ENCODE data around the gene AGPAT3.

Gene AGPAT3

DNA sequence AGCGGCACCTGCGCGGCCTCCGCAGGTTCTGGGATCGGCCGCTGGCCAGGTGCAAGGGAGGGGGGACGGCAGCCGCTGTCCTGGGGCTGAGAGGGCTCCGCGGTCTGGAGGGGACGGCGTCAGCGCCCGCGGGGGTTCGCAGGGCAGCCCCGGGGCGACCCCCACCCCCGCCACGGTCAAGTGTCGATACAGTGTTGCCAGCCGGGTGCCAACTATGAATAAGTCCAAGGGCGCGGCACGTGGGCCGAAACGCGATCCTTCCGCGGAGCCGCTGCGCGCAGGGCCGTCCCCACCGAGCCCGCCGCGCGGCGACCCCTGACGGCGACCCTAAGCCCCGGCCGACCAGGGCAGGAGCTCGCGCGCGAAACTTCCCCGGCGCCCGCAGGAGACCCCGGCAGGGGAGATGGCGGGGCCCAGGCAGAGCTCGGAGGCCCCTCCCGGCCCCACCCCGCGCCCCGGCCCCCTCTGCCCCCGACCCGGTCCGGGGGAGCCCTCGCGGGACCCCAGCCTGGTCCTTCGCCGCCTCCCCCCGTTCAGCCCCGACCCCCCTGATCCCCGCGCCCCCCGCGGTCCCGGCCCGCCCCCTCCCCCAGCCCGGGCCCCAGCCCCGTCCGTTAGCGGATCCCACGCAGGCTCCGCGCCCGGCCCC is 586 bp upstream of the AGPAT3 start:
- no peak for DNase-seq (ENCODE audit: low read depth)

DNA sequence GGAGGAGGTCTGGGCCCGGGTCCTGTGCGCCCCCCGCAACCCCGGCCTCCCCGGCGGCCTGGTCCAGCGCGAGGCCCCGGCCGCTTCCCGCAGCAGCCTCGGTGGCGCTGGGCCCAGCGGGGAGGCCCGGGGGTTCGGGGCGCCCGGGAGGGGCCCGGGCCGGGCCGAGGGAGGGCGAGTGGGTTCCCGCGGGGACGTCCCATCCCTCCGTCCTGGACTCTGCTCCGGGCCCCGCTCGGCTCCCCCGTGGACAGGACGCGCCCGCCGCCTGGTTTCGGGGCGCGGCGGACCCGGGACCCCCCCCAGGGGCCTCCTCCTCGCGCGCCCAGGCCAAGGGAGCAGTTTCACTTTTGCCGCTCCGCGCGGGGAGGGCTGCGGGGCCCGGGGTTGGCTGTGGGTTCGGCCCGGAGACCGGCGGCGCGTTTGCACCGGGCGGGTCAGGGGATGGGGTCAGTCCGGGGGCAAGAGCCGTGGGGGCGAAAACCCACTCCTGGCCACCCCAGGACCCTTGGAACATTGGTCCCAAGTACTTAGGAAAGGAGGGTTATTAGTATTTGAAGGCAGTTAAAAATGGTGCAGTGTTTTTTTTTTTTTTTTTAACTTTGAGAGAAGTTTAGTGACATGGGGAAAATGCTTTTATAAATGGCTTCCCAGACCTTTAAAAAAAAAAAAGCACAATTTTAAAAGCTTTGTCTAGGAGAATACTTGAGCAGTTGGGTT is 677 bp downstream of the AGPAT3 start:
- DNase-seq (ENCODE audit: low read depth) = no peak

DNA sequence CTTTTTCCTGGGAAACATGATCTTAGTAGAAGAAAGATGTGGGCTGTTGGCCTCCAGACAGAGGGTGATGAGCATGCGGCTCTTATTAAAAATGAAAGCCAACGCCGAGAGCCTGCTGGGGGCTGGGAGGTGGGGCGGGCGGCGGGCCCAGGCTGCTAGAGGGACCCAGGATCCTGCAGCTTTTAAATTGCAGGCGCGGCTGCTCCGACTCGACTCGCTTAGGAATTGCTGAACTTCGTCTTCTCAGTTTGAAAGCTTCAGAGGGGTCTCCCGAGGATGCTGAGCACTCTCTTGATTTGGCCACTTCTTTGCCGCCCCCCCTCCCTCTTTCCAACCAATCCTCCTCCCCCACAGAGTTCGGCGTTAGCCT is 1.2 kb downstream of the AGPAT3 start:
- peak; percentile 43 for DNase-seq (ENCODE audit: low read depth)

DNA sequence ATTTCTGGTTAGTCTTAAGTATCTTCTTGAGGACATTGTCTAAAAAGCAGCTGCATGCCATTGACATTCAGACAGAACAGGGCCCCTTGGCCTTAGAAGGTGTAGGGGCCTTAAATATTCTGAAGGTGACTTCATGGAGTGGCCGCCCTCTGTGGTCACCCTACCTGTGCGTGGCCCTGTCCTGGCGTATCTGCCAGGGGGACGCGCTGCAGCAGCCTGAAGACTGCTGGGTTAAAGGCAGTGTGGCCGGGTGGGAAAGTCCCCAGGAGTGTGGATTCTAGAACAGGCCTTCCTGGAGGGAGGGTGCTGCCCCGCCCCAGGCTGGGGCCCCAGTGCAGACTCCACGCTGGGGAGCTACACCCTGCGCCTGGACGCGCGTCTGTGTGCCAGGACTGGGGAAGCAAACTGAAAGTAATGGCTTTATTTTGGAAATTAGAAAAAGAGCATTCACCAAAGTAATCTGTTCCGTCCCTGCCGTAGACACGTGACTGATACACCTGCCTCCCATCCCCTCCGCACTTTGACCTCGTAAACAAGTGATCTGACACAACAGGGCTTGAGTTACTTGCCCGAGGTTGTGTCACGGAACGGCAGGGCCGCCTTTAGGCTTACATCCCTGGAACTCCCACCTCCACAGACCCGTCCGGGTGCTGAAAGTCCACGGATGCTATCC is 1.8 kb downstream of the AGPAT3 start:
- DNase-seq (ENCODE audit: low read depth) = peak; percentile 37

DNA sequence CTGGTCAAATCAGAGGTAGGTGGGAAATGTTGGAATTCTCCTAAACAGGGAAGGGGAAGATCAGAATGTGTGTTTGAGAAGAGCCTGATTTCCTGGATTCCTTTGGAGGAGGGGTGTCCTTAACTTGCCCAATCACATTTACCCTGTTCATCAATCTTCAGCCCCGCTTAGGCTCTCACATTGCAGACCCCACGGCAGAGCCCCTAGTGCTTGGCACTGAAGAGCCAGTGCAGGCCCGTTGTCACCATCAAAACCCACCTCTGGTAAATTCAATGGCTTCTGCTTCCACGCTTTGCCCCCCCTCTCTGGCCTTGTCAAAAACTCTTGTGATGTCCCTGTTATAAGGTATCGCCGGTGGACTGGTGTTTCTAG is 2.3 kb downstream of the AGPAT3 start:
- no peak for DNase-seq (ENCODE audit: low read depth)

DNA sequence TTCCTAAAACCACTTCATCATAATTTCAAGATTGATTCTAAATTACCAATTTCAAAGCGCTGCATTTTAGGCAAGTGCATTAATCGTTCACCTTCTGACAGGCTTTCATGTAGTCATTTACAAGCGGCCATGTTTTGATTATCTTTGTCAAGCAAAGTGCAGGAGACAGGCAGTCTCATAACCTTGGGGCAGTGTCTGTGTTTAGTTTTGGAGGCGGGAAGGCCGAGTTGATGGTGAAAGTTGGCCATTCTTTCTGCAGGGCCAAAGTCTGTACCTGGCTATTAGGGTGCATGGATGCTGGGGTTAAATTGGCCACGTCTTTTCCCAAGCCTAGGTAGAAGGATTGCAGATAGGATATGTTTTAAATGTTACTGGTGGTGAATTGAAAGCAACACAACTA is 2.9 kb downstream of the AGPAT3 start:
- no peak for DNase-seq (ENCODE audit: low read depth)

DNA sequence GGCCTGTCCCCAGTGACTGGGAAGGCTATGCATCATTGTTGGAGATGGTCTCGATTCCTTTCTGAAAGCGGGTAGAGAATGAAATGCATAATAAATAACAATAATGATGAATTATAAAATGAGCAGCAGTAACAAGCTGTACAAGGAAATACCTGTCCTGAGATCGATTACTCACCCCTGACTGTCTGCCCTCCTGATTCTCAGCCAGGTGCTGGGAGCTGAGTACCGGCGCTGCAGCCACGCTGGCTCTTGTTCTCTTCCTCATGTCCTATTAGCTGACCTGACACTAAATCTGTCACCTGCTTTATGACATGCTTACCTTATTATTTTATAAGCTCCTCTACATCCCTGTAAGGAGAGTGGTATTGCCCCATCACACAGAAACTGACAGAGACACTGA is 3.4 kb downstream of the AGPAT3 start:
- DNase-seq (ENCODE audit: low read depth) = no peak

DNA sequence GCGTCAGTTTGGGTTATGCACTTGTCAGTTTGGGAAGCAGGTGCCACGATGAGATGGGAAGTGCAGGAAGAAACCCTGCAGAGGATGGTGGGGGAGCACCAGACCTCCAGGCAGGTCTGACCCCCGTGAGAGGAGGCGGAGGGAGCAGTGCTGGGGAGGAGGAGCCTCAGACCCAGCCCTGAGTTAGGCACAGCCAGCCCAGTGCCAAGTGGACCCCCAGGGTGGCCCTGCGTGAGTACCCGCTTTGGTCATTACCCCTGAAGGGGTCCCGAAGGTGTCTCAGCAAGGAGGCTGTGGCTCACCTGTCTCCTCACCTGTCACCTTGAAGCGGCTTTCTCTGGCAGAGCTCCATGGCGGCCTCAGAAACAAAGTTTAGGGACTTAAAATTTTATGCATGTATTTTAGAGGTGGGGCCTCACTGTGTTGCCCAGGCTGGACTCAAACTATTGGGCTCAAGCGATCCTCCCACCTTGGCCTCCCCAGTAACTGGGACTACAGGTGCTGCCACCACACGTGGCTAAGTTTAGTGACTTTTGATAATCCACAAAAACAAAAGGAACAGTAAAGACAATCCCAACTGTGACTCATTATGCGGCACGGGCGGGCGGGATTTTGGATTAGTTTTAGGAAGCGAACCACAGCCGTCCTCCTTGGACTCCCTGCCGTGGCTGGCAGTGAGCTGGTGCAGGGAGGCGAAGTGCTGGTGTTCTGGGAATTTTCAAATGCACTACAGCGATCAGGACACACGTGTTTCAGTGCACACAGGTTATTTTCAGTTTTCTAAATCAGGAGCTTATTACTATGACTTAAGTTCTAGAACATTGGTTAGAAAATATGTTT is 4.7 kb downstream of the AGPAT3 start:
- no peak for DNase-seq (ENCODE audit: low read depth)

DNA sequence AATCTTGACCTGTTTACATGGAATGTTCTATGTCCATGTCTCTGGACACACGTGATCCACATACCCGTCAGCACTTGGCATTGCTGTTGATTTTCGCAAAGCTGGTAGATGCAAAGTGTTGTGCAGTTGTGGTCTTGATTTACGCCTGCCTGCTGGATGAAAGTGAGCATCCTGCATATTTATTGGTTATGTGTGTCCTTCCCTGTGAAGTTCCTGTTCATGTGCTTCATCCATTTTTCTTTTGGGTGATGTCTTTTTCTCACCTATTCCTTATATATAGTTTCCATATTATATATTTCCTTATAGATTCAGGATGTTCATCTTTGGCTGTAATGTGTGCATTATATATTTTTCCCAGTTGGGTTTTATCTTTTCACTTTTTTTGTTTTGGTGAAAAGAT is 6.5 kb downstream of the AGPAT3 start:
- DNase-seq (ENCODE audit: low read depth) = no peak

DNA sequence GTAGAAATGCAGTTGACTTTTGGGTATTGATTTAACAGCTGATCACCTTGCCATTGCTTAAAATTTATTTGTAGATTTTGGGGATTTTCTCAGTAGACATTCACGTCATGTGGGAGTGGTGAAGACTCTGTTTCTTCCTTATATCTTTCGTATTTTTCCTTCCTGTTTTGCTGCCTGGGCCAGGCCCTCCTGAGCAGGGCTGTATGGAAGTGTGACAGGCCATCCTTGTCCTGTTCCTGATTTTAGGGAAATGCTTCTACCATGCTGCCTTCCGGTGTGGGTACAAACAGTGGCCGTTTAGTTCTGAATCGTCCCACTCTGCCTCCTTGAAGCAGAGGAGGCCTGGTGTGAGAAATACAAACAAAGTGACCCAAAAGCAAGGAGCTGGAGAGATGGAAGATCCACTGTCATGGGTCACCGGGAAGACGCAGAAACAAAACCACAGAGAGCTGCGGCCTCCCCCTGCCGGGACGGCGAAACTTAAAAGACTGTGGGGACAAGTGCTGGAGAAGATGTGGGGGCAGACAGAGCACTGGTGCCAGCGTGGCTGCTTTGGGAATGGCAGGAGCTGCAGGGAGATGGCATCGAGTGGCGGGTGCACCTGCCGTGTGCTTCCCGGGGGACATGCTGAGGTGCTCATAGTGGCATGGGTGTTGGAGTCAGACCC is 7.6 kb downstream of the AGPAT3 start:
- DNase-seq (ENCODE audit: low read depth) = no peak

DNA sequence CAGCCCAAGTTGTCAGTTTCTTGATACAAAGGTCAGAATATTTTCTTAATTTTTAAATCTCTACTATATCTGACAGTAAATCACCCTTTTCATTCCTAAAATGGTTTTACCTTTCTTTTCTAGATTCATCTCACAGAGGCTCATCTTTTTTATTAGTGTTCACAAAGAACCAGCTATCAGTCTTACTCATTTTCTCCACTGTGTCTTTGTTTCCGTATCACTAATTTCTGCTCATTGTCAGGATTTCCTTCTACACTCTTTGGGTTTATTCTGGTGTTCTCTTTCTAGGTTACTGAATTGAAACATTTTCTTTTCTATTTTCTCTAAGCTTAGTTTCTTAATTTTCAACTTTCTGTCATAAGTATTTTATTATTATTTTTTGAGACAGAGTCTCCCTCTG is 8.7 kb downstream of the AGPAT3 start:
- DNase-seq (ENCODE audit: low read depth) = no peak

DNA sequence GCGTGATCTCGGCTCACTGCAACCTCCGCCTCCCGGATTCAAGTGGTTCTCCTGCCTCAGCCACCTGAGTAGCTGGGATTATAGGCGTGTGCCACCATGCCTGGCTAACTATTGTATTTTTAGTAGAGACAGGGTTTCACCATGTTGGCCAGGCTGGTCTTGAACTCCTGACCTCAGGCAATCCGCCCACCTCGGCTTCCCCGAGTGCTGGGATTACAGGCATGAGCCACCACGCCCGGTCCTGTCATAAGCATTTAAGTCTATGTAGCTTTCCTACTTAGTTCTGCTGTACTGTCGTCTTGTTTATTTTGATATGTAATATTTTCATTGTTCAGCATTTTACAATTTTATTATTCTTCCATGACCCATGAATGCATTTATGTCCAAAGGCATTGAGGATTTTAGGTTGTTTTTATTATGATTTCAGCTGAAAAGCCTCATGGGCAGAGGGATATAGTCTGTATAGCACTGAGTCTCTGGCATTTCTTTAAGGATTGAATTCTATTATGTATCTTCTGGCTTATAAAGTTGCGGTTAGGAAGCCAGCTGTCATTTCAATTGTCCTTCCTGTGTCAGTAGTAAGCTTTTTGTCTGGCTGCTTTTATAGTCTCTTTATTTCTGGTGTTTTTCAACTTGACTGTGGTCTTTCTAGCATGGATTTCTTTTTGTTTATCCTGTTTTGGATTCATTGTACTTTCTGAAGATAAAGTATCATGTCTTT is 9.2 kb downstream of the AGPAT3 start:
- DNase-seq (ENCODE audit: low read depth) = no peak

DNA sequence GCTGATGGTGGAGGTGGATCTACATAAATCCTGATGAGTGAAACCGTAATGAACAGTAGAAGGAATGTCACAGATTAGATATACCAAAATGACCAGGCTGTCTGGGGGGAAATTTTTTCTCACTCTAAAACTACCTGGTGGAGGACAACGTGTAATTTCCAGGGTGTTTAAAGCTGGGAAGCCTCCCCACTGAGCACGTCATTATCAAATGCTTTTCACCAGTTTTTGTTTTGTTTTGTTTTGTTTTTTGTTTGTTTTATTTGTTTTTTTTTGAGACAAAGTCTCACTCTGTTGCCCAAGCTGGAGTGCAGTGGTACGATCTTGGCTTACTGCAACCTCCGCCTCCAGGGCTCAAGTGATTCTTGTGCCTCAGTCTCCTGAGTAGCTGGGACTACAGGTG is 11.6 kb downstream of the AGPAT3 start:
- no peak for DNase-seq (ENCODE audit: low read depth)

DNA sequence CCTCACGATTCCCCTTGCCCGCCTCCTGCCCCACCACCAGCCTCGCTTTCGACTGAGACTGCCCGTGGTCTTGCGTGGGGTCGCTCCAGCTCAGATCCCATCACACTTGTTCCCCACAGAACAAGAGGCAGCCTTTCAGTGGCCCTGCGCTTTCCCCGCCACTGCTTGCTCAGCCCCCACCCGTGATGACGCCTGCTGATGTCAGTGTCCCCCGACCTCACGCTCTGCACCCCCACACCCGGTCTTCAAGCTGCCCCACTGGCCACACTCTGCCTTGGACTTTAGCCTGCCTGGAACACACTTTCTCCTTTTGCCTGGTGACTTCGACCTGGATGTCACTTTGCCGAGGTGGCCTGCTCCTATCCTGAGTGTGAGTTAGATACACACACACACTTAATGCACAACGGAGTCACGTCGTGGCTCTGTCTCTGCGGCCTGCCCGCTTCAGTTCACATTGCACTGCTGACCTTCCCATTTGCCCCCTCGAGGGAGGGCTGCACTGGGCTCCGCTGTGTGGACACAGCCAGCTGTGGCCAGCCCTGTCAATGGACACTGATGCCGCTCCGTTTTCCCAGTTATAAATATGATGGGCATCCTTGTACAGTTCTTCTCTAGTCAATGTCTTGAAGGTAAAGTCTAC is 13.0 kb downstream of the AGPAT3 start:
- no peak for DNase-seq (ENCODE audit: low read depth)

DNA sequence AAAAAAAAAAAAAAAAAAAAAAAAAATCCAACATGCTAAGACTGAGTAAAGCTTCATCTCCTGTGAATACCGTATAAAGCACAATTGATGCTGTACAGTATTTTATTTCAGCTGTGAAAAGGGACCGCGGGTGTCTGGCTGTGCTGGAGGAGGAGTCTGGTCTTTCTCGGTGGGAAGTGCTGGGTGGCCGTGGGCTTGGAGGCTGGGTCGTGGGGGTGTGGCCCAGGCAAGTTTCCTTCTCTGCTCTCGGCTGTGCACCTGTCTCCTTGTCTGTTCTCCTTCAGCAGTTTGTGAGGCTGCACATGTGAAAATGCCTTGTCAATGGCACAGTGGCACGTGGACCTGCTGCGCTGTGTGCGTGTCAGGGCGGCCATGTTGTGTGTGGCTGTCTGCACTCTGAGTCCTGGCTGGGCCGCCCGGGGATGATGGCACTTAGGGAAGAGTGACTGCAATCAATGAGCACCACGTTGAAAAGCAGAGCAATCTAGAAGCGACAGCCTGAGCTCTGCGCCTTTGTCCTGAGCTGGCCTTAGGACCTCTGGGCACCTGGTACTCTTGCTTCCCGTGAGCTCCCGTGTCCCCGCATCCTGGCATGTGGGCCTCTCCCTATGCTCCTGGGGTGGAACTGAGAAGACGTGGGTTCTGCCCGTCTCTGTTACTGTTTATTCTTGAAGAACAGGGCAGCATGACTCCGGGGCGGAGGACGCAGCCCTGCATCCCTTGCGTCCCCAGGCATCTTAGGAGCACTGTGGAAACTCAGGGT is 14.5 kb downstream of the AGPAT3 start:
- DNase-seq (ENCODE audit: low read depth) = no peak

DNA sequence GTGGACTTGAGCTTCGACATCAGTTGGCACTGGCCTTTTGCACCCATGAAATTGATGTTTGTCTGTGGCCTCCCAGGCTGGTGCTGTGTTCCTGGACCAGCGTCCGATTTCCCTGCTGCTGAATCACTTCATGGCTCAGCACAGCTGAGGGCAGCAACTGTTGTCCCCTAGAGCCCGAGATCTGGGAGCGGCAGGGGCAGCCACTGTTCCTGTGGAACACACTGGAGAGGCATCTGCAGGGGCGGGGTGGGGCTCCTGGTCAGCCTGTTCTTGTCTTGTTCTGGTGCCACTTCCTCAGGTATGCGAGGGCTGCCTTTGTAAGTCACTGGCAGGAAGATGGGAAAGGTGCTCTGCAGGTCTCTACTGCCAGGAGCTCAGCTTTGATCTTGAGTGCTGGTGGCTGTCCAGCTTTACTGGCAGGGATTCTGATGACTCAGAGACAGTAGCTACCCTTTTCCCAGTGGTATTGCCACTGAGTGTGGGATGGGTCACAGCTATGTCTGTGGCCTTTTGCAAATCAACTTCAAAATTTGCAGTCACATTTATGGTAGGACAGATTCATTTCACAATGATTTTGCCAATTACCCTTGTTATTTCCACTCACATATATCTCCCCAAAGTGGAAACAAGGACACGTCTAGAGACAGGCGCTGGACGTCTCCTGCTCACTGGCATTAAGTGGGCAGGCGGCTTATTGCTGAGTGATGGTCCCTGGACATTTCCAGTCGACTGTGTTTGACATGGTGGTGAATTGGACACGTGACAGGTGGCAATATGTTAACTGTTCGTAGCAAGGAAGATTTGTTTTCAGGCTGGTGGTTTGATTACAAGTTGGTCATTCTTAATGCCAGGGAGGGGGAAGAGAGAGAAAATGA is 15.3 kb downstream of the AGPAT3 start:
- DNase-seq (ENCODE audit: low read depth) = no peak

DNA sequence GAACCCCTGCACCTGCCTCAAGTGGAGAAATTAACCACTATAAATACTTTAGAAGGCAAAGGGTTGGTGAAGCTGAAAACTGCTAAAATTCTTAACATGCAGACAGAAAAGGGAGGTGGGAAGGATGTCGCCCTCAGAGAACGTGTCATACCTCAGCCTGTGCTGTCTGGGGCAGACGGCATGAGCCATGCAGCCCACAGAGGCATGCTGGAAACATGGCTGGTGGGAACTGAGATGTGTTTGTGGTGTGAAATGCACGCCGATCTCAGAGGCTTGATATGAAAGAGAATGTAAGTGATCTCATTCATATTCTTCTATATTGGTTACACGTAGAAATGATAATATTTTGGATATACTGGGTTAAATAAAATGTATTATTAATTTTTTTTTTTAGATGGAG is 16.3 kb downstream of the AGPAT3 start:
- no peak for DNase-seq (ENCODE audit: low read depth)

DNA sequence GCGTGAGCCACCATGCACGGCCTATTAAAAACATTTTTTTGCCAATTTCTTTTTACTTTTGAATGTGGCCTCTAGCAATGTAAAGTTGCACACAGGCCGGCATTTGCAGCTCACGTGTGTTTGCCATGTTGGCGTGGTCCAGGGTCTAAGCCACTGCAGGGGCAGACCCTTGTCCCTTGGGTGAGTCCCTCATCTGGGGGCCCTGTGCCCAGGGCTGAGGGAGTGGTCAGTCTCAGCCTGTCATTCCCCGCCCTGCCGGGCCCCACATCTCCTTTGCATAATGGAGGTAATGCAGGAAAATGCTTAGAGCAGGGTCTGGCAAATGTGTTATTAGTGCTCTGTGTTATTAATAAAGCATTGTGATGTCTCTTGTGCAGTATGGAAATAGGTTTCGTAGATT is 16.9 kb downstream of the AGPAT3 start:
- DNase-seq (ENCODE audit: low read depth) = no peak

DNA sequence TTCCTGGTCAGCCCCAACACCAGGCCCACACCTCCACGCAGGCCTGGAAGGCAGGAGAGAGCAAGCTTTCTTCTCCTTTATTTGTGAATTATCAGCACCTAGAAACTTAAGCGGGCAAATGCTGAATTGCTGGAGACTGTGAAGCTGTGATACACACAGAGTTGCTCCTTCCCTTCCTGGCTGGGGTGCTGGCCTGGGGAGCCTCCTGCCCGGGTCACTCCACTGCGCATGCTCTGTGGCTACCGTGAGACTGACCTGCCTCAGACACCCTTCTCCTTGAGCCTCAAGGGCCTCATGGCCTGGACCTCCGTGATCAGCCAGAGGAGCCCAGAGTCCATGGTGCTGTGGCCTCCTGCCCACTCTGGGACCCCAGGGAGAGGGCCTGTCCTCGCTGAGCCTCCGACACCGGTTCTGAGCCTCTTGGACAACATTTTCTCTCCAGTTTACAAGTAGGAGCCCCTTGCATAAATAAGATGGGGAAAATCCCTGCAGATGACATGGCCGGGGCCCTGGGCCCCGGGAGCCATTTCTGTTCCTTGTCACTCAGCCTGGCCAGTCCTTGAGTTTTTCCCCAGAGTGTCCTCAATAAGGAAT is 18.0 kb downstream of the AGPAT3 start:
- no peak for DNase-seq (ENCODE audit: low read depth)

Data from activated T-cell treated with anti-CD3 and anti-CD28 coated beads for 24 hours (primary cell).